Activated CD8-positive, alpha-beta memory T cell treated with anti-CD3 and anti-CD28 coated beads for 48 hours (primary cell): Measurements from ENCODE around the gene MST1.
A peak's percentile ranks its signal among the peaks of the same experiment; 100 is the strongest.

Experiments
- DNase-seq, 3 experiments: peaks; one replicate each; pipeline ENCODE4 v3.0.0-alpha.2; 2020; ENCODE audit warnings: low read depth in 2 of 3, low spot score in 2 of 3

Gene MST1

GRCh38 chr3:49689046-49689907 lies at the start of gene MST1, which contains the start of gene RNF123:
Gene MST1 (minus strand): TSS chr3:49689474. CDS start chr3:49688691, 783 bp downstream.
Gene RNF123 (plus strand): TSS chr3:49689557. CDS start chr3:49691166, 1,609 bp downstream.
- DNase-seq: peak; percentile 85 to 91 (median 90)

DNA sequence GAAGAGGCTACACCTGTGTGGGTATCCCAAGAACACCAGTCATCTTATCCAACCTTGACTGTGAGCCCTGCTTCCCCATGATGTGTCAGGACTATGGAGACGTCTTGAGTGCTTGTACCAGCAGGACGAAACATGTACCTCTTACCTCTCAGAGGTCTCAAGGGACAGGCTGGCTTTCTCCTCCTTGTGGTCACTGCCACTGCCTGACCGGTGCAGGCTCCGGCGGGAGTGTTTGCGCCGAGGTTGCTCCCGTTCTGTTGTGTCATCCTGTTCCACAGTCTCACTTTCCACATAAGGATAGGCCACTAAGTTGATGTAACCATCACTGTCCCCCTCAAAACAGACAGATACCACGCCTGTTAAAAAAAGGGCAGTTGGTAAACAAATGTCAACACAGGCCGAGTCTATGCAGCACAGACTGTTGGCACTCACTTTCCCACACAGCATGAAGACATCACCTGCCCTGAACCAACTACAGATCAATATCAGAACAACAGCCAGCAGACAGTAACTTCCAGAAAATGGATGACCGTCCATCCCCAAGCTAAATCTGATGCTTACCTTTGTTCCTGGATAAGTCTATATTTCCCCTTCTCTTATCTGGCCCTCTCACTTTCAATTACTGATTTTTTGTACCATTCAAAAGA lies 48.9 kb upstream of the MST1 start:
- no peak for DNase-seq

DNA sequence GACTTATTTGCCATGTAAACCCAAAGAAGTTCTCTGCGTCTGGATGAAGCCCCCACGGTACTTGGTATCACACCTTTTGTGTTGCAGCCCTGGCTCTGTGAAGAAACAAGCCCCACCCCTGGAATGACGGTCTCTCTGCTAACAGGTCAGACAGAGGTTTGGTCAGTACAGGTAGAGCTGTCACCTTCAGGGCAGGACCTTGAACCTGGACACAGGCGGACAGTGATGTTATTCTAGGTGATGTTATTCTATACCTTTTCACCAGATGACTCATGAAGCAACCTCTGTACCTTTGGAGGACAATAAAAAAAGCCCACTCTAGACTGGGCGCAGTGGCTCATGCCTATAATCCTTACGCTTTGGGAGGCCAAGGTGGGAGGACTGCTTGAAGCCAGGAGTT lies 45.5 kb upstream of the MST1 start:
- DNase-seq: no peak

GRCh38 chr3:49733551-49733950 lies 44.3 kb upstream of the MST1 start:
- DNase-seq: no peak

DNA sequence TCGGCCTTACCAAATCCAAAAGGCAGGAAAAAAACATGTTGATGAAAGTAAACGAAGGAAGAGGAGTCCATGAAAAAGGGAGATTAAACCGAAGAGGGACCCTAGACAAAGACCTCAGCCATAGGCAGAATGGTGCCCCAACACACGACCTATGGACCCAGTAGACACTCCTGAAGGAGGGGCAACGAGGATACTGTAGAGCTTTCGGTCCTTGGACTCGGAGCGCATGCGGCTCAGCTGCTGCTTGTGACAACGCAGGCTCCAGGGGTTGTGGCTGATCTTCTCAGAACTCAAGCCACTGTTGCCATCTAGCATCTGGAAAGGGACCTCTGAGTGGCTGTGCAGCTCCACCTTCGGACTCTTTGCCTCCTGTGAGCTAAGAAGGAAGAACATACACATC lies 43.3 kb upstream of the MST1 start:
- DNase-seq: no peak

DNA sequence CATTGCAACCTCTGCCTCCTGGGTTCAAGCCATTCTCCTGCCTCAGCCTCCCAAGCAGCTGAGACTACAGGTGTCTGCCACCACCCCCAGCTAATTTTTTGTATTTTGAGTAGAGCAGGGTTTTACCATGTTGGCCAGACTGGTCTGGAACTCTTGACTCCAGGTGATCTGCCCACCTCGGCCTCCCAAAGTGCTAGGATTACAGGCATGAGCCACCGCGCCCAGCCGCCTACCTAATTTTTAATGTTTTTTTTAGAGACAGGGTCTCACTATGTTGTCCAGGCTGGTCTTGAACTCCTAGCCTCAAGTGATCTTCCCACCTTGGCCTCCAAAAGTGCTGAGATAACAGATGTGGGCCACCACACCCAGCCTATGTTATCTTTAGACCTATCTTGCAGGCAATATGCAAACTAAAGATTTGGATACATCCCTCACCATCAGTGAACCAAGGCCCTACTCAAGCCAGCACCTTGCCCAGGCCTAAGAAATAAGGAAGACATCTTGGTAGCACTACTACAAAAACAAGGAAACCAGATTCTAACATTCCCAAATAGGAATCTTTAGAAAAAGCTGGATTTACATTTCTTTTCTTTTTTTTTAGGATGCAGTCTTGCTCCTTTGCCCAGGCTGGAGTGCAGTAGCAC lies 40.8 kb upstream of the MST1 start:
- DNase-seq: no peak

GRCh38 chr3:49727924-49728361 lies 38.7 kb upstream of the MST1 start:
- DNase-seq: no peak

DNA sequence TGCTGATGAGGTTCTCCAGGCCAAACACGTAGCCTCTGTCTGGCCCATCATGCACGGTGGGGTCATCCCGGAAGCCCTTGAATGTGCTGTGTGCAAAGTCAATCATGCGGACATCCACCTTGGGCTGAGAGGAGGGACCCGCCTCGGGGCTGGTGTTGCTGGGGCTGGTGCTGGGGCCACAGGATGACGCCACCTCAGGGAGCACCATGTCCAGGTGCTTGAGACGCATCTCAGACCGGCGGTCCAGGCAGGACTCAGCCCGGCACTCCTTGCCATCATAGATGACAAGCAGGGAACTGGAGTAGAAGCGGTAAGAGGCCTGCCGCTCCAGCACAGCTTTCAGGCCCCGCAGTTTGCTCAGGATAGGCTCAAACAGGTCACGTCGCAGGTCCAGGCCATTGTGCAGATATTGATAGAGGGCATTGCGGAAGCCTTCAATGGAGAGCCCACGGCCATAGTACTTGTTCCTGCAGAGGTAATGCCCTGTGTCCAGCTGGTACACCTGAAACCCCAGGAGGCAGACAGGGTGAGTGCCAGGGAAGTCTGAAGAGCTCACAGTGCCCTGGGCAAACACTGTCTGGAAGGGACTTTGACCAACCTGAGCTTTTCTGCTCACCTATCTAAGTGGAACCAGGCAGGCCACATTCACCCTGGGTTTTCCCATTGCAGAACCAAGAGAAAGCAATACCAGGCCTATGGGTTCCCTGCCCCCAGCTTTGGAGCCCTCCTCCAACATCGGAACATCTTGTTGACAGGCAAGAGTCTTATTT lies 38.1 kb upstream of the MST1 start:
- no peak for DNase-seq

GRCh38 chr3:49725906-49726681 lies 36.8 kb upstream of the MST1 start:
- DNase-seq: no peak

DNA sequence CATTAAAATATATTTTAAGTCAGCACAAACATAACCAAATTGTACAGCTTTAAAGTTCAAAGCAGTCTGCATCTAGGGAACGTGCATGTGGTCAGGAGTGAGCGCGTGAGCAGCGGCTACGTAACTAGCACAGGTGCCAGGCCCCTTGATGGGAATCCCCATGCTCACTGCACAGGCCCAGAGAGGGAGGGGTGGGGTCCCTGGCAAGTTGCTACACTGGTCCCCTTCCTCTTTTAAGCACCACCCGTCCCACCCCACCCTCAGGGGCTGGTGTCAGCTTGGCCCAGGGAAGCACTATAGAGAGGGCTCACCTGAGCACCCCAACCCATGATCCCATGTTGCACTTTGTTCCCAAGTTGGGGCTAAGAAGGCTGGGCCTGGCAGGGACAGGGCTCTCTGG lies 35.3 kb upstream of the MST1 start:
- DNase-seq: no peak

- peak; percentile 83 to 91 (median 88) for DNase-seq
Observed at GRCh38 chr3:49723628-49724551, 34.6 kb upstream of the MST1 start, which contains the start of gene GMPPB. Gene GMPPB (minus strand): TSS chr3:49723951. CDS start chr3:49723726, 225 bp downstream.

GRCh38 chr3:49723296-49723627 lies 34.0 kb upstream of the MST1 start:
- no peak for DNase-seq

DNA sequence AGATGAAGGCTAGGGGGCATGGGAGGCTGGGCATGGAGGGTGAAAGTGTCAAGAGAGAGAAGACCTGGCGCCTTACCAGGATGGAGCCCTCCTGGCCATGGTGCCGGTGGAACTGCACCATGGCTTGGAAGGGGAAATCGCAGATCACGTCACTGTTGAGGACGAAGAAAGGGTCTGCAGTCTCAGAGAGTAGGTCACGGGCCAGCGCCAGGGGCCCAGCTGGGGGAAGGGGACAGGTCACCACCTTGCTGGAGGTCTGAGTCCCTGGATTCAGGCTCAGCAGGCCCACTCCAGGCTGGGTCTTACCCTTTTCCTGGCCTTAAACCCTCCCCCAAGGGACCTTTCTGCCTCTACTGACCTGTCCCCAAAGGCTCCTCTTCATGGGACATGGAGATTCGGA lies 33.6 kb upstream of the MST1 start:
- no peak for DNase-seq

DNA sequence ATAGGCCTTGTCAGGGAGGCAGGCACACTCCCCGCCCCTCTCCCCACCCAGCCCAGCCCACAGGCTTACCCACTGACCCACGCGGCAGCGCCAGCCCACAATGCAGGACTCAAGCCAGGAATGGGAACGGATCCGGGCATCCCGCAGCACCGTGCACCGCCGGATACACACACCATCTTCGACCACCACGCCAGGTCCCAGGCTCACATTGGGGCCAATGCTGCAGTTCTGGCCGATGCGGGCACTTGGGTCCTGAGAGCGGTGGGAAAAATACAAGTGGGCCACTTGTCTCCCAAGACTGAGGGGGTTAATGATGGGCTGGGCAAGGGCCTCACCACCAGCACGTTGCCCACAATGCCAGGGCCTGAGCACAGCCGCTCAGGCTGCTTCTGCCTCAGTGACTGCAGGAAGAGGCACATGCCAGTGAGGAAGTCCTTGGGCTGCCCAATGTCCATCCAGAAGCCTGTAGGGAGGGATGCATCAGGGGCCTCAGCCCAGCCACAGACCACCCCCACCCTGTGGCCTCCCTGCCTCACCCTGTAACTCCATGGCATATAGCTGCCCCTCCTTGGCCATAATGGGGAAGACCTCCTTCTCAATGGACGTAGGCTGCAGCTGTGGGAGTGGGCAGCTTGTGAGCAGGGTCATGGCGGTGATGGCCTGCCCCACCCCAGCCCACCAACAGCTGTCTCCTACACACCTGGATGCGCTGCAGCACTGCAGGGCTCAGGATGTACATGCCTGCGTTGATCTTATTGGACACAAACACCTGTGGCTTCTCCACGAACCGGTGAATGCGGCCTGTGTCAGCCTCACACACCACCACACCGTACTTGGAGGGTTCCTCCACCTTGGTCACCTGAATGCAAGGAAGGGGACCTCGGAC lies 32.9 kb upstream of the MST1 start:
- DNase-seq: no peak

DNA sequence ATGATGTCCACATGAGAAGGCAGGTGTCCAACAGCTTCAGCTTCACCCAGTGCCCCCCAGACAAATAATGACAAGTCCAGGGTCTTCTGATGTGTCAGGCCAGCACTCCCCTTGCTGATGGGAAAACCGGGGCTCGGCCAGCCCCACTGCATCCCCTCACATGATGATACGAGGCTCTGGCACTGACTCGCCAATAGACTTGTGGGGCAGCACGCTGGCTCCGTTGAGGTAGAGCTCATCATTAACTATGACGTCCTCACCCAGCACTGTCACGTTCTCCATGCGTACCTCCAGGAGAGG lies 32.3 kb upstream of the MST1 start:
- DNase-seq: no peak

DNA sequence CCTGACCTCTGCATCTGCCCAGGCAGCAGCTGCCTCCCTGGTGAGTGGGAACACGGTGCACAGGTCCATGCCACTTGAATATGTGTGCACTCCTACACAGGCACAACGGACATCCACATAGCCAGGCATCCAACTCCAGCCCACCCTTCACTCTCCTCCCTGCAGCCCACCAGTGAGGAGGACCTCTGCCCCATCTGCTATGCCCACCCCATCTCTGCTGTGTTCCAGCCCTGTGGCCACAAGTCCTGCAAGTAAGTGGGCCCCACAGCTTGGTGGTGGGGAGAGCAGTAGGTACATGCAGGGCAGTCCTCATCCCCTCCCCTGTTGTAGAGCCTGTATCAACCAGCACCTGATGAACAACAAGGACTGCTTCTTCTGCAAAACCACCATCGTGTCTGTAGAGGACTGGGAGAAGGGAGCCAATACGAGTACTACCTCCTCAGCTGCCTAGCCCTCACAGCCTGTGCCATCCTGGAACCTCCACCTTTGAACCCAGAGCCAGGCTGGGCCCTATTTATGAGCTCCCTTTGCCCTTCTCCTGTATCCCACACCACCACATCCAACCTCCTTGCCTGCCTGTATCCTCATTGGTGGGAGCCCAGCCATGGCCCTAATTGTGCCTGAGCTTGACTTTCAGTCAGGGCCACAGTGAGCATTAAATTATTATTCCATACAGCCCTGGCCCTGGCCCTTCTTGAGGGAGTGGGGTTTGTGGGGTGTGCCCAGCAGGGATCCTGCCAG lies 31.8 kb upstream of the MST1 start:
- no peak for DNase-seq

DNA sequence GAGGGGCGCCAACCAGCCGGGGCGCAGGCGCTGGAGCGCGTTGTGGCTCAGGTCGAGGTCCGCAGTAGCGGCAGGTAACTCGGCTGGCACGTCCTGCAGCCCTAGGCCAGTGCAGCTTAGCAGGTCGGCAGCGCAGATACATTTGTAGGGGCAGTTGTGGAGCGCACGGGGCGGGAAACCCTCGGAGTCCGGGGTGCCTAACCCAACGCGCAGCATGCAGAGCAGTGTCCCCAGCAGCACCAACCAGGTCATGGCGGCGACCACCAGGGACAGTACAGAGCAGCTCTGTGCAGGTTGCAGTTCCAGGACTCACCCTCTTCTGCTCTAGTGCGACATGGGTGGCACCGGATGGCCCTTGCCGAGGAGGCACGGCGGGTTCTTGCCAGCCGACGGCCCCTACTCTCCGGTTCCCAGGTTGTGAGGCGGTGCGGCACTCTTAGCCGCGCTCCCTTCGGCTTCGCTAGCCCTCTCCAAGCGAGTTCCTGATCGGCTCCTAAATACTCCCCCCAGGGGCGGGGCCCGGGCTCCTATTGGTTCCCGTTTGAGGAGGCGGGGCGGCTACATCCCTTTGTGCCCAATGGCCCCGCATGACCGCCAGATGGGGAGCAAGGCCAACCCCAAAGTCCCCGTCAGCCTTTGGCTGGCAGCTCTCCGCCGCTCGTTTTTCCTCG lies 30.1 kb upstream of the MST1 start, which contains the start of gene AMIGO3:
Gene AMIGO3, minus strand, starts transcription at position 471 of the 671 bp plus-strand sequence. Its CDS starts 219 bp downstream, at position 252.
- DNase-seq: peak; percentile 78 to 84 (median 83)
